ENCODE measurements around the gene STON1.
"Not testable (repeated sequence)": the region's sequence is repeated elsewhere in the genome, so short reads cannot be mapped to it uniquely, and the experiment has no call there.

Gene STON1

DNA sequence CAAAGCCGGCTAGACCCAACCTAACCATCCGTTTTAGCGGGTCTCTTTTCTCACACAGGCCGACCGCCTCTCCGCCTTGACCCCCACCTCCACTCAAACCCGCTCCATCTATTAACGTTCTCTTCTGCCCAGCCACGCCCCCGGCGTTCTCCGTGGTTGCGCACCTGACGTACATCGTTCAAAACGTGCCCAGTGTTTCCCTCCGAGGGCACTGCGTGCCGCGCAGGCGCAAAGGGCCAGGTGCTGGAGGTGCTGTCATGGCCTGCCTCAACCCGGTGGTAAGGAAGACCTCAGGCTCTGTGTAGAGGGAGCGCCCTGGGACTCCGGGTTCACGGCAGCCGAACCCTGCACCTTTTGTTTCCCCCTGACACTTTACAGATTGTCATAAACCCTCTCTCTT is 87.7 kb downstream of the STON1 start, which contains the start of gene GTF2A1L:
TSS of gene GTF2A1L (plus strand) at position 239 of the 400 bp plus-strand sequence. CDS start at position 258, 19 bp downstream.
- DNase-seq (ENCODE audit: low read depth): no peak

DNA sequence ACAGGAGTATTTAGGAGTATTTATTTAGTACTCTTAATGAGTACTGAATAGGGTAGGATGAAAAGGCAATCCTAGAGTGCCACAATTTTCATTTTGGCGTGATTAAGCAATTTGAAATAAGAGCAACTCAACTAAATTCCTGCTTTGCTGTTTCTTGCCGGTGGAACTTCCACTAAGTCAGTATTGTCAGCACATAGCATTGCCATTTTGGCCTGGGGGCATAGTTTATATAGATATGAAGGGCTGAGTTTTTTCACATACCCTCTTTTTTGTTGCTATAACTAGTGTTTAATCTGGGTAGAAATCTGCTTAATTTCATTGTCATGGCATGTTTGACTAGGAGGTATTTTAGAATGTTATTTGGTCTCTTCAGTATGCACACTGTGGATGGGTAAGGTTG is 89.6 kb downstream of the STON1 start:
- no peak for DNase-seq (ENCODE audit: low read depth)

DNA sequence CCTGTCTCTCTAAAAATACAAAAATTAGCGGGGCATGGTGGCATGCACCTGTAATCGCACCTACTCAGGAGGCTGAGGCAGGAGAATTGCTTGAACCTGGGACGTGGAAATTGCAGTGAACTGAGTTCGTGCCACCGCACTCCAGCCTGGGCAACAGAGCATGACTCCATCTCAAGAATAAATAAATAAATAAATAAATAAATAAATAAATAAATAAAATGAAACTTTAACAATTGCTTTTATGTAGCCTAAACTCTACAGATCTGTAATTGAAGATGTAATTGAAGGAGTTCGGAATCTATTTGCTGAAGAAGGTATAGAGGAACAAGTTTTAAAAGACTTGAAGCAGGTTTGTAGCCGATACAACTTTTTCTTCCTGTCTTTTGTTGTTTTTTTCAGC is 90.7 kb downstream of the STON1 start:
- no peak for DNase-seq (ENCODE audit: low read depth)

DNA sequence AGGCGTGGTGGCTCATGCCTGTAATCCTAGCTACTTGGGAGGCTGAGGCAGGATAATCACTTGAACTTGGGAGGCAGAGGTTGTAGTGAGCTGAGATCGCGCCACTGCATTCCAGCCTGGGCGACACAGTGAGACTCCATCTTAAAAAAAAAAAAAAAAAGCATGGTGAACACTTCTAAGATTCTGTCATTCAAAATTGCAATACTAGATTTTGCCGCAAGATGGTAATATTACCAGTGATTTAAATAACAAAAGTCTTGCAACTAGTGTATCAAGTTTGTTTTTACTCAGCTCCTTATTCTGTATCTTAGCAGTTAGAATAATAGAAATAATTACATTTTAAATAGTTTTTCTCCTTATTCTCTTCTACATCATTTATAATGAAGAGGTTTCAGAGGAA is 92.7 kb downstream of the STON1 start:
- DNase-seq (ENCODE audit: low read depth): not testable (repeated sequence)

DNA sequence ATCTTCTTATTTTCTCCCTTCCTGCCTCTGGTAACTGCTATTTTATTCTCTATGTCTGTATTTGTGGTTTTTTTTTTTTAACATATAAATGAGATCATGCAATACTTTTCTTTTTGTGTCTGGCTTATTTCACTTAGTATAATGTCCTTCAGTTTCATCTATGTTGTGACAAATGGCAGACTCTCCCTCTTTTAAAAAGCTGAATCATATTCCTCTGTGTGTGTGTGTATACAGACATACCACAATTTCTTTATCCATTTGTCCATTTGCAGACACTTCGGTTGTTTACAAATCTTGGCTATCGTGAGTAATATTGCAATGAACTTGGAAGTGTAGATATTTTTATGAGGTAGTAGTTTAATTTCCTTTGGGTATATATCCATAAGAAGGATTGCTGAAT is 94.7 kb downstream of the STON1 start:
- DNase-seq (ENCODE audit: low read depth): no peak

DNA sequence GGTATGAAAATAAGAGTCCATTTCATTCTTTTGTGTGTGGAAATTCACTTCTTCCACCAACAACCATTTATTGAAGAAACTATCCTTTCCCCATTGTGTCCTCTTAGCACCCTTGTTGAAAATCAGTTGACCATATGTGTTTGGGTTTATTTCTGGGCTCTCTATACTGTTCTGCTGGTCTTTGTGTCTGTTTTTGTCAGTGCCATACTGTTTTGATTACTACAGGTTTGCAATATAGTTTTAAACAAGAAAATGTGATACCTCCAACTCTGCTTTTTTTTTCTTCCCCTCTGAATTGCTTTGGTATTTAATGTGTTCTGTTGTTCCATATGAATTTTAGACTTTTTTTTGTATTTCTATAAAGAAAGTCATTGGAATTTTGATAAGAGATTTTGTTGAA is 96.1 kb downstream of the STON1 start:
- DNase-seq (ENCODE audit: low read depth): no peak

DNA sequence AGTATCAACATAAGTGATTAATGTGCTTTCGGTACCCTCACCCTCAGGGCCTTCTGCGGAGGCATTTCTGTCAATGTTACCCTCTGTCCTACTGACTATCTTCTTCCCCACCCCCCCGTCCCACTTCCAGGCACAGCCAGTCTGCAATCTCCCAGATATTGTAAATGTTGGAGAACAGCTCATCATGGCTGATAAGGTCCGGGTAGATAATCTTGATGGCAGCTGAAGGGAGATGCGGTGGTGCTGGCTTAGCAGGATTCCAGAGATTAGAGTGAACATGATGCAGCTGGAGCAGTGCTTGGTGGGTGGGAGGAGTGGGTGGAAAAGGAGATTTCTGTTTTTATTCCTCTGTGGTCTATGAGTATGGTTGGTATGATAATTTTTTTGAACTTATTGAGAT is 103.2 kb downstream of the STON1 start:
- DNase-seq (ENCODE audit: low read depth): no peak

DNA sequence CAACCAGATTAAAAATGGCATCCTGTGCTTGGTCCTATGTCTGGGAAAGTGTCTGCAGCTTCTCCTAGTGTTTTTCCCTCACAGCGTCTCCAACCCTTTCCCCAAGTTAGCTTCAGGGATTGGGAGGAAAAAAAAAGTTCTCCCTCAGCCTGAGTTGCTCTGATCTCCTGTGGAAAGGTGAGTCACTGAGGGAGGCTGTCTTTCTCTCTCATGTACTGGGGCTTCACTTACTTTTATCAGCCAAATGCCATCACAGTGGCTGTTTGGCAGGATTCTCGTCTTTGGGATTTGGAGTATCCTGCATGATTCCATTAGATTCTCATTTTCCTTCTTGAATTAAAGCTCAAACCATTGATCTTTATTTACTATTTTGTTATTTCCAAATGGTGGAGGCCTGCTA is 105.8 kb downstream of the STON1 start:
- no peak for DNase-seq (ENCODE audit: low read depth)

DNA sequence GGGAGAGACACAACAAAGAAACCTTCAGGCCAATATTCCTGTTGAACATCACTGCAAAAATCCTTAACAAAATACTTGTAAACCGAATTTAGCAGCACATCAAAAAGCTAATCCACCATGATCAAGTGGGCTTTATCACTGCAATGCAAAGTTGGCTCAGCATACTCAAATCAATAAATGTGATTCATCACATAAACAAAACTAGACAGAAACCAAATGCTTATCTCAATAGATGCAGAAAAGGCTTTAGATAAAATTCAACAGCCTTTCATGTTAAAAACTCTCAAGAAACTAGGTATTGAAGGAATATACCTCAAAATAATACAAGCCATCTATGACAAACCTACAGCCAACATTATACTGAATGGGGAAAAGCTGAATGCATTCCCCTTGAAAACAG is 108.3 kb downstream of the STON1 start:
- DNase-seq (ENCODE audit: low read depth): no peak

All from activated T-cell treated with anti-CD3 and anti-CD28 coated beads for 1 hour (primary cell).